WI38 (cell line): Measurements from ENCODE around the gene EMC8.

ENCODE experiments used
- H3K4me3 ChIP-seq: 2 replicates; pipeline ENCODE4 v1.5.1; 2011; ENCODE audit warnings: low read depth, mild to moderate bottlenecking, control low read depth, low read length
- CTCF ChIP-seq: IDR thresholded peaks from 2 replicates; pipeline ENCODE4 v1.5.1; 2012; ENCODE audit warnings: low read depth, mild to moderate bottlenecking, control low read depth, low read length

Gene EMC8

GRCh38 chr16:85728879-85729278 is 70.5 kb downstream of the EMC8 start:
- TF ChIP-seq CTCF = no peak

More at GRCh38 chr16:85728879-85729278, 70.5 kb downstream of the EMC8 start:
- H3K4me3 ChIP-seq = no peak overlapping the region
